Colon (tissue), 2 donors: ENCODE results near the gene VKORC1L1.
"Not testable (repeated sequence)": the region's sequence is repeated elsewhere in the genome, so short reads cannot be mapped to it uniquely, and the experiment has no call there.

ENCODE experiments used
- FAIRE-seq: peaks from 2 replicates; lab custom pipeline; 2012; peaks lifted over from hg19 to GRCh38; lab: Jason Lieb, UNC
- donor health status: control.
- donor health status: control.

The VKORC1L1 gene

GRCh38 chr7:65978891-65979582 is 106.2 kb downstream of the VKORC1L1 start:
- FAIRE-seq = no peak

GRCh38 chr7:65979583-65980477 is 107.0 kb downstream of the VKORC1L1 start:
- no peak for FAIRE-seq

- FAIRE-seq = no peak
These were observed 107.8 kb downstream of the VKORC1L1 start for GRCh38 chr7:65980478-65981250.

- FAIRE-seq = no peak
These were observed 109.3 kb downstream of the VKORC1L1 start, which contains the start of gene GUSB for GRCh38 chr7:65981965-65982792. TSS of gene GUSB (minus strand) at chr7:65982213. CDS start at chr7:65982183, 30 bp downstream.

DNA sequence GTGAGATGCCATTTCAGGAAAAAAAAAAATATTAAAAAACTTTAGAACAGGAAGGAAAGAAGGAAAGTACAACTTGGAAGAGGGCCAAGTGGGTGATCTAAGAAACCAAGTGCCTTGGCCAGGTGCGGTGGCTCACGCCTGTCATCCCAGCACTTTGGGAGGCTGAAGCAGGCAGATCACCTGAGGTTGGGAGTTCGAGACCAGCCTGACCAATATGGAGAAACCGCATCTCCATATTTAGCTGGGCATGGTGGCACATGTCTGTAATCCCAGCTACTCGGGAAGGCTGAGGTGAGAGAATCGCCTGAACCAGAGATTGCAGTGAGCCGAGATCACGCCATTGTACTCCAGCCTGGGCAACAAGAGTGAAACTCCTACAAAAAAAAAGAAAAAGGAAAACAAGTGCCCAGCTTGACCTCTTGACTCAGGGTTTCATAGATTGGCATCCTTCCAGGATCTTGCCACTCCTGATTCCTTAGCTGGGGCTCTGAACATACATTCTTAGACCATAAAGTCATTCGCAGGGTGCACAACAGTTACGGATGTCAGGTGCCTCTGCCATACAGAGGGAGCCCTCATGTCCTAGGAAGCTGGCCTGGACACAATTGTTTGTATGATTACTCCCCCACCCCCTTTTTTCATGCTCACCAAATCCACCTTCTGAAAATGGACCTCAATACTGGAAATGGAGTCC is 111.2 kb downstream of the VKORC1L1 start:
- no peak for FAIRE-seq

DNA sequence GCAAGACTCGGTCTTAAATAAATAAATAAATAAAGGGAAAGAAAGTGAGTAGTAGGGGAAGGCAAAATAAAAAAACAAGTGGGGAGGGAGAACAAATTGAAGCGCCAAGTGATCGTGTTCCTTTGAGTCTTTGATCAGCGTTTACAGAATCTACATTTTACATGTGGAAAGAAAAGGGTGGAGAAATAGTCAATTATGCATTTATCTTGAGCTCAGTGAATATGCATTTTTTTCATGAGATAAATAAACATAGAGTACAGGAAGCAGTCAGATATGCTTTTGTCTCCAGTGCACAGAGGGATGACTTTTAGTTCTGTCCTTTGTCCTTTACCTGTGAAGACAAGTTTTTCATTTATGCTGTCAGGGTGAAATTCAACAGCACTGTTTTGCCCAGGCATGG is 115.2 kb downstream of the VKORC1L1 start:
- FAIRE-seq = no peak

- FAIRE-seq = not testable (repeated sequence)
These were observed 115.6 kb downstream of the VKORC1L1 start for GRCh38 chr7:65988503-65988902.

- FAIRE-seq = no peak
These were observed 116.8 kb downstream of the VKORC1L1 start for GRCh38 chr7:65989694-65990080.

GRCh38 chr7:65991829-65992228 is 119.0 kb downstream of the VKORC1L1 start:
- not testable (repeated sequence) for FAIRE-seq

GRCh38 chr7:65992526-65992925 is 119.7 kb downstream of the VKORC1L1 start:
- no peak for FAIRE-seq

DNA sequence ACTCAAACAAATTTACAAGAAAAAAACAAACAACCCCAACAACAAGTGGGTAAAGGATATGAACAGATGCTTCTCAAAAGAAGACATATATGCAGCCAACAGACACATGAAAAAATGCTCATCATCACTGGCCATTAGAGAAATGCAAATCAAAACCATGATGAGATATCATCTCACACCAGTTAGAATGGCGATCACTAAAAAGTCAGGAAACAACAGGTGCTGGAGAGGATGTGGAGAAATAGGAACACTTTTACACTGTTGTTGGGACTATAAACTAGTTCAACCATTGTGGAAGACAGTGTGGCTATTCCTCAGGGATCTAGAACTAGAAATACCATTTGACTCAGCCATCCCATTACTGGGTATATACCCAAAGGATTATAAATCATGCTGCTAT is 122.1 kb downstream of the VKORC1L1 start:
- not testable (repeated sequence) for FAIRE-seq

- not testable (repeated sequence) for FAIRE-seq
These were observed 128.0 kb downstream of the VKORC1L1 start for GRCh38 chr7:66000823-66001417.

- FAIRE-seq = not testable (repeated sequence)
These were observed 132.3 kb downstream of the VKORC1L1 start for GRCh38 chr7:66005115-66005671.

DNA sequence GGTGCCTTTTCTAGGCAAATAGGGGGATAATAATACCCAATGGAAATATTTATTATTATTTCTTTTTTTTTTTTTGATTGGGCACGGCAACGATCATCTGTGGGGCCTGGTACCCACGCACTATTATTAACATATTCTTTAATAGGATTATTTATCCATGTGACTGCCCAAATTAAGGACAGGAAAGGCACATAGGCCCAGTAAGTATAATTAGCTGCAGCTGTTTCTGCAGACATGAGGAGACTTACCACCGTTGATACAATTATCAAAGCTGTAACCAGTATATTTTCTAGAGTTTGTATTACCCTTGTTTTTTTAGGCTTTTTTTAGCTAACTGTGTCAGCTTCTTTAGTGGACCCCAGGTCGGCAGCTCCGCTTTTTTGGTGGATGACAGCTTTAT is 134.4 kb downstream of the VKORC1L1 start:
- FAIRE-seq = no peak
